ENCODE results near the gene KPNA5. TPM values are rescaled to one million over a fixed set of nuclear protein-coding genes. Genes with fewer than 3 reads are reported as not detected.

The KPNA5 gene
- total and polyA plus RNA-seq, 2 of the 8 experiments (the other 6 are each of a cell fraction or from before 2014, with no cell fraction given): 2.0 to 9.7 TPM

DNA sequence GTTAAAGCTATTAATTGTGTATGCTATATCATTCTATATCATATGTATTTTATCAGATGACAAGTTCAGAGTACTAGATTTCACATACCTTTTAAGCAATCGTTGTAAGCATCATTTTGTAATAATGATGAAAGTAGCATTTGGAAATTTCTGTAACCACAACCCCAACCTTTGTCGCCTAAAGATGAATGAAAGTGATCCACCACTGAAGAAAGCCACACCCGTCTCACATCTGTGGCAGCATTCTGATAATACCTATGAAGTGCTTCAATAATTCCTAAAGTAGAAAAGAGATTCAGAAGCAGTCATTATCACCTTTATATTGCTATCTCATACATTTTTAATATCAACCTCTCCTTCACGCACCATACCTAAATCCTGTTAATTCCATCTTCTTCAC is 29.1 kb upstream of the KPNA5 start (continued):
- TF ChIP-seq SAP30 (IDR thresholded peaks at IDR 0.05; ENCODE audit: insufficient read depth, insufficient replicate concordance, low read length): no peak
